GM23248 (cell line): ENCODE results near the gene SH3PXD2A. TPM values are rescaled to one million over a fixed set of nuclear protein-coding genes. Genes with fewer than 3 reads are reported as not detected.

Experiments
- DNase-seq: peaks from one replicate; pipeline ENCODE4 v3.0.0-alpha.2; 2015
- H2AFZ ChIP-seq: fragments of 200-600 bp; sonication (generic); 2 replicates; pipeline ENCODE4 v1.6.1; 2016; ENCODE audit warnings: antibody characterized with exemption
- H3F3A ChIP-seq: fragments of 200-600 bp; sonication (generic); 2 replicates; pipeline ENCODE4 v1.6.1; 2016; ENCODE audit warnings: mild to moderate bottlenecking, antibody characterized with exemption, mixed run types; ENCODE audit not compliant: insufficient read depth
- H3K27ac ChIP-seq: fragments of 200-600 bp; sonication (generic); 2 replicates; pipeline ENCODE4 v1.5.1; 2016; ENCODE audit warnings: mild to moderate bottlenecking
- H3K27me3 ChIP-seq: fragments of 200-600 bp; sonication (generic); replicated peaks from 2 replicates; pipeline ENCODE4 v1.6.1; 2016; ENCODE audit warnings: mild to moderate bottlenecking; ENCODE audit not compliant: insufficient read depth
- H3K36me3 ChIP-seq: fragments of 200-600 bp; sonication (generic); 2 replicates; pipeline ENCODE4 v1.6.1; 2016; ENCODE audit warnings: low read depth, mild to moderate bottlenecking
- H3K4me1 ChIP-seq: fragments of 200-600 bp; sonication (generic); 2 replicates; pipeline ENCODE4 v1.6.1; 2016; ENCODE audit warnings: mild to moderate bottlenecking; ENCODE audit not compliant: insufficient read depth
- H3K4me2 ChIP-seq: fragments of 200-600 bp; sonication (generic); one replicate; pipeline ENCODE4 v1.6.1; 2016; ENCODE audit warnings: mild to moderate bottlenecking; ENCODE audit not compliant: unreplicated experiment
- H3K4me3 ChIP-seq: fragments of 200-600 bp; sonication (generic); 2 replicates; pipeline ENCODE4 v1.5.1; 2016; ENCODE audit warnings: mild to moderate bottlenecking
- H3K79me2 ChIP-seq: fragments of 200-600 bp; sonication (generic); 2 replicates; pipeline ENCODE4 v1.6.1; 2016; ENCODE audit warnings: mild to moderate bottlenecking; ENCODE audit not compliant: insufficient read depth
- H3K9ac ChIP-seq: fragments of 200-600 bp; sonication (generic); 2 replicates; pipeline ENCODE4 v1.6.1; 2016; ENCODE audit warnings: mild to moderate bottlenecking
- H3K9me2 ChIP-seq: fragments of 200-600 bp; sonication (generic); 2 replicates; pipeline ENCODE4 v1.6.1; 2016; ENCODE audit warnings: mixed run types, mild to moderate bottlenecking, moderate library complexity; ENCODE audit not compliant: insufficient read depth
- H3K9me3 ChIP-seq: fragments of 200-600 bp; sonication (generic); one replicate; pipeline ENCODE4 v1.6.1; 2017; ENCODE audit warnings: low read depth
- H4K20me1 ChIP-seq: fragments of 200-600 bp; sonication (generic); 2 replicates; pipeline ENCODE4 v1.6.0; 2016; ENCODE audit not compliant: insufficient read depth
- EZH2 ChIP-seq: fragments of 200-600 bp; sonication (generic); IDR thresholded peaks from 2 replicates; pipeline ENCODE4 v1.6.1; 2018; ENCODE audit warnings: antibody characterized with exemption, mild to moderate bottlenecking; ENCODE audit not compliant: insufficient read depth, poor library complexity, severe bottlenecking
- EZH2phosphoT487 ChIP-seq: fragments of 200-600 bp; sonication (generic); IDR thresholded peaks from 2 replicates; pipeline ENCODE4 v1.6.1; 2018; ENCODE audit warnings: antibody characterized with exemption, moderate library complexity, mild to moderate bottlenecking, low read depth; ENCODE audit not compliant: insufficient read depth
- WGBS, 2 experiments: methylation state at CpG; one replicate each; pipeline ENCODE4 v1.1.6; 2015 to 2017; ENCODE audit warnings: low lambda C conversion rate in 2 of 2, low coverage in 1 of 2; ENCODE audit errors: missing lambda C conversion rate in 2 of 2; 5-methylcytosine and 5-hydroxymethylcytosine counted together
- in situ Hi-C: fragments of 300-500 bp; cut with MboI; formaldehyde crosslinking; loops from 2 replicates; pipeline ENCODE4 v1.15.0; 2020
- polyA plus RNA-seq: library from polyadenylated mRNA; unstranded; fragments of >200 nt; fragmentation: Nextera tagmentation; extraction: Ambion mirVana; gene quantifications from 2 replicates; pipeline ENCODE4 v1.2.1, GENCODE V29; 2016
- total RNA-seq: library from RNA; depleted of rRNA; stranded (reverse); fragments of >200 nt; shearing (Covaris generic); gene quantifications from 2 replicates; pipeline ENCODE4 v1.2.3, GENCODE V29; 2014

SH3PXD2A gene
- total and polyA plus RNA-seq, 2 experiments from 2014 or later = 34.0 to 58.0 TPM

- H3K4me1 ChIP-seq = no peaks in the 10 kb centered on the region
- no peak overlapping the region for H3K27ac ChIP-seq
- H3K9ac ChIP-seq = no peak overlapping the region
- no peaks in the 10 kb centered on the region for H3K9me2 ChIP-seq
- H4K20me1 ChIP-seq = no peaks in the 10 kb centered on the region
- H3K79me2 ChIP-seq = no peaks in the 10 kb centered on the region
- WGBS, 2 experiments = 98% methylated on average over 5 of the region's 5 CpGs
- no peak overlapping the region for H3K4me3 ChIP-seq
- no peak for DNase-seq
- H3K4me2 ChIP-seq = no peak overlapping the region
- H3K36me3 ChIP-seq = no peaks in the 10 kb centered on the region
- TF ChIP-seq EZH2phosphoT487 = no peak
- no peak for TF ChIP-seq EZH2
- H3K9me3 ChIP-seq = no peaks in the 10 kb centered on the region
- H2AFZ ChIP-seq = no peak overlapping the region
- no peaks in the 10 kb centered on the region for H3K27me3 ChIP-seq
- H3F3A ChIP-seq = no peaks in the 10 kb centered on the region
- in situ Hi-C loops = no loop called here
Observed at GRCh38 chr10:103750836-103751235, 104.5 kb downstream of the SH3PXD2A start.

- H3K4me1 ChIP-seq = no peaks in the 10 kb centered on the region
- H3K9me3 ChIP-seq = no peaks in the 10 kb centered on the region
- H4K20me1 ChIP-seq = no peaks in the 10 kb centered on the region
- no peaks in the 10 kb centered on the region for H3K36me3 ChIP-seq
- H3K4me3 ChIP-seq = no peak overlapping the region
- no peak overlapping the region for H3K9ac ChIP-seq
- no peak for TF ChIP-seq EZH2
- no peak for TF ChIP-seq EZH2phosphoT487
- no peak overlapping the region for H3K4me2 ChIP-seq
- H3K27me3 ChIP-seq = no peaks in the 10 kb centered on the region
- H3F3A ChIP-seq = no peaks in the 10 kb centered on the region
- 94 to 95% methylated on average over 7 of the region's 7 CpGs for WGBS, 2 experiments
- H2AFZ ChIP-seq = no peak overlapping the region
- H3K9me2 ChIP-seq = no peaks in the 10 kb centered on the region
- no peak for DNase-seq
- in situ Hi-C loops = no loop called here
- no peaks in the 10 kb centered on the region for H3K79me2 ChIP-seq
- no peak overlapping the region for H3K27ac ChIP-seq
Observed at GRCh38 chr10:103749779-103750178, 105.6 kb downstream of the SH3PXD2A start.

GRCh38 chr10:103748020-103748419 lies 107.4 kb downstream of the SH3PXD2A start:
- Histone ChIP-seq H3K4me1 (no peaks in the 10 kb centered on the region), H3K9me3 (no peaks in the 10 kb centered on the region), H3K27ac (no peak overlapping the region), H3K4me3 (no peak overlapping the region), H2AFZ (no peak overlapping the region), H3K27me3 (no peaks in the 10 kb centered on the region), H4K20me1 (no peaks in the 10 kb centered on the region), H3K4me2 (no peak overlapping the region), H3F3A (no peaks in the 10 kb centered on the region), H3K9me2 (no peaks in the 10 kb centered on the region), H3K36me3 (no peaks in the 10 kb centered on the region), H3K79me2 (no peaks in the 10 kb centered on the region), H3K9ac (no peak overlapping the region)
- in situ Hi-C loops = no loop called here
- no peak for DNase-seq
- TF ChIP-seq EZH2 (no peak), EZH2phosphoT487 (no peak)
- 96 to 98% methylated on average over 6 of the region's 6 CpGs for WGBS, 2 experiments

- H3F3A ChIP-seq = no peaks in the 10 kb centered on the region
- no peaks in the 10 kb centered on the region for H4K20me1 ChIP-seq
- H2AFZ ChIP-seq = no peak overlapping the region
- H3K27ac ChIP-seq = no peak overlapping the region
- no peak overlapping the region for H3K9ac ChIP-seq
- no peaks in the 10 kb centered on the region for H3K27me3 ChIP-seq
- in situ Hi-C loops = no loop called here
- H3K36me3 ChIP-seq = no peaks in the 10 kb centered on the region
- H3K79me2 ChIP-seq = no peaks in the 10 kb centered on the region
- no peak overlapping the region for H3K4me3 ChIP-seq
- no peaks in the 10 kb centered on the region for H3K4me1 ChIP-seq
- DNase-seq = no peak
- TF ChIP-seq EZH2 (no peak), EZH2phosphoT487 (no peak)
- H3K9me2 ChIP-seq = no peaks in the 10 kb centered on the region
- 86% methylated on average over 14 of the region's 14 CpGs for WGBS, 2 experiments
- H3K4me2 ChIP-seq = no peak overlapping the region
- H3K9me3 ChIP-seq = no peaks in the 10 kb centered on the region
Observed at GRCh38 chr10:103747193-103747865, 108.0 kb downstream of the SH3PXD2A start.

GRCh38 chr10:103746598-103746997 lies 108.8 kb downstream of the SH3PXD2A start:
- Histone ChIP-seq H3K9me2 (no peaks in the 10 kb centered on the region), H3K9ac (no peak overlapping the region), H4K20me1 (no peaks in the 10 kb centered on the region), H3F3A (no peaks in the 10 kb centered on the region), H3K4me2 (no peak overlapping the region), H3K27ac (no peak overlapping the region), H3K9me3 (no peaks in the 10 kb centered on the region), H2AFZ (no peak overlapping the region), H3K27me3 (no peaks in the 10 kb centered on the region), H3K4me3 (no peak overlapping the region), H3K36me3 (no peaks in the 10 kb centered on the region), H3K79me2 (no peaks in the 10 kb centered on the region), H3K4me1 (no peaks in the 10 kb centered on the region)
- DNase-seq = no peak
- TF ChIP-seq EZH2 (no peak), EZH2phosphoT487 (no peak)
- WGBS, 2 experiments = 94 to 95% methylated on average over 8 to 9 of the region's 9 CpGs
- in situ Hi-C loops = no loop called here
